Left forelimb (tissue), 1 donor: ENCODE results near the gene SUCNR1.
"Not testable (repeated sequence)": the region's sequence is repeated elsewhere in the genome, so short reads cannot be mapped to it uniquely, and the experiment has no call there.

Experiments used
- DNase-seq: peaks from one replicate; pipeline ENCODE4 v3.0.0-alpha.2; 2018; ENCODE audit warnings: low spot score

Gene SUCNR1

GRCh38 chr3:151873398-151873797, at the start of gene SUCNR1:
Gene SUCNR1, plus strand, starts transcription at chr3:151873643. Its CDS starts 6,250 bp downstream, at chr3:151879893.
- no peak for DNase-seq

GRCh38 chr3:151827816-151828215, 45.6 kb upstream of the SUCNR1 start:
- DNase-seq = no peak

GRCh38 chr3:151835751-151836525, 37.5 kb upstream of the SUCNR1 start:
- no peak for DNase-seq

- DNase-seq = no peak
Observed at GRCh38 chr3:151837057-151837456, 36.4 kb upstream of the SUCNR1 start.

GRCh38 chr3:151838574-151839312, 34.7 kb upstream of the SUCNR1 start:
- no peak for DNase-seq

GRCh38 chr3:151839313-151839631, 34.2 kb upstream of the SUCNR1 start:
- no peak for DNase-seq

- DNase-seq = no peak
Observed at GRCh38 chr3:151841801-151842200, 31.6 kb upstream of the SUCNR1 start.

- no peak for DNase-seq
Observed at GRCh38 chr3:151843275-151843674, 30.2 kb upstream of the SUCNR1 start.

GRCh38 chr3:151845306-151845905, 28.0 kb upstream of the SUCNR1 start:
- no peak for DNase-seq

GRCh38 chr3:151850065-151850464, 23.4 kb upstream of the SUCNR1 start:
- not testable (repeated sequence) for DNase-seq

GRCh38 chr3:151852074-151852811, 21.2 kb upstream of the SUCNR1 start:
- no peak for DNase-seq

- no peak for DNase-seq
Observed at GRCh38 chr3:151856118-151856517, 17.3 kb upstream of the SUCNR1 start.

- DNase-seq = no peak
Observed at GRCh38 chr3:151856641-151857040, 16.8 kb upstream of the SUCNR1 start.

GRCh38 chr3:151859233-151859673, 14.2 kb upstream of the SUCNR1 start:
- DNase-seq = no peak

- no peak for DNase-seq
Observed at GRCh38 chr3:151859905-151860304, 13.5 kb upstream of the SUCNR1 start.

- no peak for DNase-seq
Observed at GRCh38 chr3:151863611-151864010, 9.8 kb upstream of the SUCNR1 start.

GRCh38 chr3:151864423-151865101, 8.9 kb upstream of the SUCNR1 start:
- DNase-seq = no peak

- DNase-seq = no peak
Observed at GRCh38 chr3:151866711-151867410, 6.6 kb upstream of the SUCNR1 start.

- DNase-seq = no peak
Observed at GRCh38 chr3:151867666-151868065, 5.8 kb upstream of the SUCNR1 start.

- no peak for DNase-seq
Observed at GRCh38 chr3:151869181-151869580, 4.3 kb upstream of the SUCNR1 start.
